ENCODE data around the gene SLC22A4. TPM values are rescaled to one million over a fixed set of nuclear protein-coding genes. Genes with fewer than 3 reads are reported as not detected.

The SLC22A4 gene
- total RNA-seq, 3 donors from 2014 or later = 1.3 to 4.5 (median 2.3) TPM

GRCh38 chr5:132260051-132260450, 34.1 kb upstream of the SLC22A4 start:
- Histone ChIP-seq H3K27ac (peak overlapping the region; percentile 90 to 95), H3K27me3 (no peaks in the 10 kb centered on the region), H3K9me3 (no peaks in the 10 kb centered on the region), H3K36me3 (no peaks in the 10 kb centered on the region), H3K4me3 (peak overlapping the region in 2 of 3 donors; percentile 85 to 96), H3K4me1 (peaks cover 16 to 46% of the 10 kb centered on the region in 2 donors)
- TF ChIP-seq POLR2A (IDR thresholded peaks at IDR 0.05) = no peak
- TF ChIP-seq CTCF (IDR thresholded peaks at IDR 0.05) = no peak
- TF ChIP-seq POLR2AphosphoS5 (IDR thresholded peaks at IDR 0.05) = peak in 1 of 3 donors; percentile 46
- intact Hi-C loops (cut with DNase I; ENCODE audit: low total_unique reads) = no loop called here
- DNase-seq (ENCODE audit: low spot score in 2 of 2) = peak in 1 of 2 donors; percentile 68

- DNase-seq (ENCODE audit: low spot score in 2 of 2) = peak in 1 of 2 donors; percentile 86
- Histone ChIP-seq H3K4me1 (peaks cover 24 to 45% of the 10 kb centered on the region in 2 donors), H3K36me3 (no peaks in the 10 kb centered on the region), H3K4me3 (peak overlapping the region in 2 of 3 donors; percentile 85 to 96), H3K27me3 (no peaks in the 10 kb centered on the region), H3K27ac (peak overlapping the region; percentile 90 to 95), H3K9me3 (no peaks in the 10 kb centered on the region)
- intact Hi-C loops (cut with DNase I; ENCODE audit: low total_unique reads) = no loop called here
- no peak for TF ChIP-seq POLR2AphosphoS5 (IDR thresholded peaks at IDR 0.05)
- no peak for TF ChIP-seq POLR2A (IDR thresholded peaks at IDR 0.05)
Observed at GRCh38 chr5:132260714-132261551, 33.3 kb upstream of the SLC22A4 start.

GRCh38 chr5:132261881-132262845, 32.0 kb upstream of the SLC22A4 start:
- no peak for TF ChIP-seq CTCF (IDR thresholded peaks at IDR 0.05)
- TF ChIP-seq POLR2AphosphoS5 (IDR thresholded peaks at IDR 0.05) = no peak
- TF ChIP-seq POLR2A (IDR thresholded peaks at IDR 0.05) = no peak
- Histone ChIP-seq H3K27me3 (no peaks in the 10 kb centered on the region), H3K4me3 (peak overlapping the region in 1 of 3 donors; percentile 96), H3K36me3 (no peaks in the 10 kb centered on the region), H3K9me3 (no peaks in the 10 kb centered on the region), H3K4me1 (peaks cover 30 to 43% of the 10 kb centered on the region in 2 donors), H3K27ac (peak overlapping the region; percentile 90 to 95)
- peak in 1 of 2 donors; percentile 17 for DNase-seq (ENCODE audit: low spot score in 2 of 2)
- intact Hi-C loops (cut with DNase I; ENCODE audit: low total_unique reads) = no loop called here

GRCh38 chr5:132262882-132263547, 31.2 kb upstream of the SLC22A4 start:
- DNase-seq (ENCODE audit: low spot score in 2 of 2) = no peak
- H3K4me1 ChIP-seq = peaks cover 30 to 44% of the 10 kb centered on the region in 2 donors
- H3K4me3 ChIP-seq = peak overlapping the region in 1 of 3 donors; percentile 96
- H3K27me3 ChIP-seq = no peaks in the 10 kb centered on the region
- peak overlapping the region; percentile 90 to 95 for H3K27ac ChIP-seq
- intact Hi-C loops (cut with DNase I; ENCODE audit: low total_unique reads) = no loop called here
- TF ChIP-seq POLR2AphosphoS5 (IDR thresholded peaks at IDR 0.05) = no peak
- no peak for TF ChIP-seq CTCF (IDR thresholded peaks at IDR 0.05)
- TF ChIP-seq POLR2A (IDR thresholded peaks at IDR 0.05) = no peak
- H3K9me3 ChIP-seq = no peaks in the 10 kb centered on the region
- no peaks in the 10 kb centered on the region for H3K36me3 ChIP-seq
